GM19438 (cell line): ENCODE results near the gene CENPX.

Experiments
- ATAC-seq: cut with Tn5 transposase; IDR thresholded peaks from one replicate; pipeline ENCODE4 v1.9.1; 2021; ENCODE audit warnings: low read depth; ENCODE audit not compliant: unreplicated experiment

Gene CENPX

GRCh38 chr17:82028246-82028645, 5.6 kb upstream of the CENPX start:
- ATAC-seq, result no peak

GRCh38 chr17:82025401-82026107, 2.9 kb upstream of the CENPX start:
- ATAC-seq, result no peak

DNA sequence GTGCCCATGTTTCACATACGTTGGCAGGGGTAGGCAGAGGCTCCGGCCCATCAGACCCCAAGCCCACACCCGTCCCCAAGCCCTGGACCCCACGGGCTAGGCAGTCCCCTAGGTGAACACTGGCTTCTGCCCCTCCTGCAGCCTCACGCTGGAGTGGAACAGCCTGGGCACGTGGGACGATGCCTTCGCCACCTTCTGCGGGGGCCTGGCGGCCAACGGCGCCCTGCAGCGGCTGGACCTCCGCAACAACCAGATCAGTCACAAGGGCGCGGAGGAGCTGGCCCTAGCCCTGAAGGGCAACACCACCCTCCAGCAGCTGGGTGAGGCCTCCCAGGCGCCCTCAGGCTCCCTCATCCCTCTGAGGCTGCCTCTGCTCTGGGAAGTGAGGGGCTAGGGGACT, 2.2 kb upstream of the CENPX start:
- ATAC-seq, result no peak

GRCh38 chr17:82023447-82024241, 966 bp upstream of the CENPX start:
- ATAC-seq, result peak; percentile 2

DNA sequence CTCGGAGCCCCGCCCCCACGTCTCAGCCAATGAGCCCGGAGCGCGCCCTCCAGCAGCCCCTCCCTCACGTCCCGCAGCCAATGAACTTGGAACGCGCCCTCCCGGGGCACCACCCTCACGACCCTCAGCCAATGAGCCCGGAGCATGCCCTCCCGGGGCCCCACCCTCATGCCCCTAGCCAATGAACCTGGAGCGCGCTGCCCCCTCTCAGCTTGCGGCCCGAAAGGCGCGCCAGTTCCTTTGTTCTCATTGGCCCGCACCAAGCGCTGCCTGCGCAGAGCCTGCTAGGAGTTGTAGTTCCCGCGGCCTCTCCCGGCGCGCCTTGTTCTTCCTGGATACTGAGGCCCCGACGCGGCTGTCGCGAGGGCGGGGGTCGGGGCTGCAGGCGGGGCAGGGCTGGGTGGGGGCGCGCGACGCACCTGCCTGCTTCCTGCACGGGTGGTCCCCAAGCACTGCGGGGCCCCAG, 336 bp upstream of the CENPX start, which contains the start of gene LRRC45:
TSS of gene LRRC45 (plus strand) at position 325 of the 466 bp plus-strand sequence. CDS start 339 bp downstream, outside the sequence.
- ATAC-seq, result peak; percentile 82

- ATAC-seq, result no peak
Measured at GRCh38 chr17:82021900-82022309, 773 bp downstream of the CENPX start.

DNA sequence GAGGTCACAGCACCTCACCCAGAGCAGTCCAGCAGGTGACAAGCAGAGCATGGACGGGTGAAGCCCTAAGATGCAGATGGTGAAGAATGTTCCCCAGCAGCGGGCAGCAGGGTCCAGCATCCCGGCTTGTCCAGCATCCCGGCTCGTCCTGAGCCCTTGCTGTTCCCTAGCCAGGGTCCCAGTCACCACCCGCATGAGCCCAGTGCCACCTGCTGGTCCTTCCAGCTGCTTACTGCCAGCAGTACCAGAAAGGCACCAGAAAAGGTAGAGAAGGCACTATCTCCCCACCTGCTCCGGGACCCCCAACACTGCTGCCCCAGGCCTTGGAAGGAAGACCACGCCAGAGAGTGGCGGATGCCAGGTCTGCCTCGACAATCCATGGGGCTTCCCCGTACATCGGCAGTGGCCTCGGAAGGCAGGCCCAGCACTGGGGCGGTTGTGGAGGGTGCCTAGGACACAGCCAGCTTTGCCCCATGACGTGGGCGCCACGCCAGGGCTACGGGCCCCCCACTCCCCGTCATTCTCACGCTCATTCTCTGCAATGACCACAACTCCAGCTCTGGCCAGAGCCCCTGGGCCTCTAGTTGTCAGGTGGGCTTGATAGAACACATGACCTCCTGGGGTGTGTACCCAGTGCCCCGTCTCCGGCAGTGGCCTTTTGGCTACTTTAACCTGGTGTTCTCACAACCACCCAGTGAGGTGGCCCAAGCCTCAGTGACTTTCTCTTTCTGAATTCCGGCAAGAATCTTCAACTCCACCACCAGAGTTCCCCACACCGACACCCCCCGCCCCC, 1.4 kb downstream of the CENPX start:
- ATAC-seq, result no peak

DNA sequence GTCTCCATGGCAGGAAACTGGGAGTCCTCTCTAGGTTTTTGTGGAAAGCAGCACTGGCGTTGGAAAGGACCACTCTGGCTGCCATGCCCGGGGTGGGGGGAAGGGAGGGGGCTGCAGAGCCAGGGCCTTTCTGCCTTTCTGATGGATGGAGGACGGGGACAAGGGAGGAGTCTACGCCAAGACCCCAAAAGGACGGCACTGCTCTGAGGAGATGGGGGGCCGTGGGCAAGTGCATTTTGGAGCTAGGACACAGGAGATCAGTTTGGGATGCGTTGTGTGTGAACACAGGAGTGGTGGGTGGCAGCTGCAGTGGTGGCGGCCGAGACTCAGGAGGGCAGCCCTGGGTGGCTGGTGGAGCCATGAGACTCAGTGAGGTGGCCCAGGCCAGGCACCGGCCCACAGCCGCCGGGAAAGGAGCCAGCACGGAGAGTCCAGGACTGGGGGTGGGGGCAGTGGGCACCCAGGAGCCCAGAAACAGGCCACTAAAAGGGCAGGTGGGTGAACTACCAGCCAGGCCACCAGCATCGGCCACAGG, 2.0 kb downstream of the CENPX start:
- no peak for ATAC-seq

GRCh38 chr17:82019690-82020571, 2.7 kb downstream of the CENPX start:
- ATAC-seq, result no peak

DNA sequence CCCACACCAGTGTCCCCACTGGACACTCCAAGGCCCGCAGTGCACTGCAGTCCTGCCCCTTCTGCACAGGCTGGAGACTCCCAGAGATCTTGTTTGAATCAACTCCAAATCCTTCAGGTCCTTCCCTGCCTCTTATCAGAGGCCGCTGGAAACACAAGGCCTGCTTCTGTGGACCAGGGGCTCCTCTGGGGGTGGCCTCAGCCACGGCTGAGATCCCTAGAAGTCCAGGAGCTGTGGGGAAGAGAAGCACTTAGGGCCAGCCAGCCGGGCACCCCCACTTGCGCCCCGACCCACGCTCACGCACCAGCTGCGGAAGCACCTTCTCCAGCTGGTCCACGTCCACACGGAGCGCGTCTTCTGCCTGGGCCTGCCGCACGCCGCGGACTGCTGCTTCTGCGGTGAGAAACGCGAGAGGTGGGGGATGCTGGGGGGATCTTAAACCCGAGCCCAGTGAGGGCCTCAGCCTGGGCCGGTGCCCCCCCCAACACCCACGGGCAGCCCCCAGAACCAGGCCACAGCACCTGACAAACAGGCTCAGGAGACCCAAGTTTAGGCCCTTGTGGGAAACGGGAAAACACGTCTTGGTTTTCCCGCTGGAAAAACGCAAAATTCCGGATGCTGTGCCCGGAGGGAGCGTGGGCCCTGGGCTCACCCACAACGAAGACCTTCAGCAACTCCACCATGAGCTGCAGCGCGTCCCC, 3.5 kb downstream of the CENPX start:
- no peak for ATAC-seq

- no peak for ATAC-seq
Measured at GRCh38 chr17:82018152-82018988, 4.3 kb downstream of the CENPX start.

GRCh38 chr17:82017612-82018151, 5.0 kb downstream of the CENPX start:
- no peak for ATAC-seq

DNA sequence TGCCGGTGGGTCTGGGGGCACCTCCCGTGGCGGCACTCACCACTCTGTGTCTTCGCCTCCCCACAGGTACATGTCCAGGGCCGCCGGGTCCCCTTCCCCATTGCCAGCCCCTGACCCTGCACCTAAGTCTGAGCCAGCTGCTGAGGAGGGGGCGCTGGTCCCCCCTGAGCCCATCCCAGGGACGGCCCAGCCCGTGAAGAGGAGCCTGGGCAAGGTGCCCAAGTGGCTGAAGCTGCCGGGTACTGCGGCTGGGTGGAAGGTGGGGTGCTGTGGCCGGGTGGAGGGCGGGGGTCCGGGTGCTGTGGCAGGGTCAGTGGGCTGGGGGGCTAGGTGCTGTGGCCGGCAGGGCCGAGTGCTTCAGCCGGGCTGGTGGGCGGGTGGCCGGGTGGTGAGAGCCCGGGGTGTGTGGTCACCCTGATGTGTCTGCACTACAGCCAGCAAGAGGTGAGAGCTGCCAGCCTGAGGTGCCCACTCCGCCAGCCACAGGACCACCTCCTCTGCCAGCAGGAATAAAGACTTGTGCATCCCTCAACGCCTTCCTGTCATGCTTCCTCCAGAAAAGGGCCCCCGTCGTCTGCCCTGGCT, 5.7 kb downstream of the CENPX start:
- no peak for ATAC-seq

DNA sequence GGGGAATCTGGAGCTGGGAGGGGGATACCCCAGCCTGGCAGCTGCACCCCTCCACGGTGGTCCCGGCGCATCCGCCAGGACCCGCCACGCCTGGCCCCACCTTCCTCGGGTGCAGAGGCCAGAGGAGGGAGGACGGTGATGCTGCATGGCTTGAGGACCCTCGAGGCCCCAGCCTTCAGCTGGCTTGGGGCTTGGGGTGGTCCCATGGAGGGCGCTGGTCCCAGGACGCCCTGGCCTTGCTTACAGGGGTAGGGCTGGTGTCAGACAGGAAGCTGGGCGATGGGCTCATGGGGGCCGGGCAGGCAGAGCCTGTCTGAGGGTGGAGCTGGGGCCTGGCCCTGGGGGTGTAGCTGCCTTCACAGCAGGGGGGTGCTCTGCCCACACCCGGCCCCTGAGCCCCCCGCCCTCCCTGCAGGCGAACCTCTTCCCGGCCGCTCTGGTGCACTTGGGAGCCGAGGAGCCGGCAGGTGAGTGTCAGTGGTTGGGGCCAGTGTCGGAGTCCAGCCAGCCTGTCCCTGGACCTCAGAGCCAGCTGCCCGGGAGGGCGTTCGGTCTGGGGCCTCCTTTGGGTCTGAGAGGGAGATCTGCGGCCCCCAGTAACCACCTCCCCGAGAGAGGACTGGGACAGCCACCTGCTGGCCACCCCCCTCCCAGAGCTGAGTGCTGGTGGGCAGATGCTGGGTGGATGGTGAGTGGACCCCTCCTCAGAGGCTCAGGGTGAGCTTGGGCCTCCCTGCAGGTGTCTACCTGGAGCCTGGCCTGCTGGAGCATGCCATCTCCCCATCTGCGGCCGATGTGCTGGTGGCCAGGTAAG, 6.4 kb downstream of the CENPX start:
- ATAC-seq, result no peak

DNA sequence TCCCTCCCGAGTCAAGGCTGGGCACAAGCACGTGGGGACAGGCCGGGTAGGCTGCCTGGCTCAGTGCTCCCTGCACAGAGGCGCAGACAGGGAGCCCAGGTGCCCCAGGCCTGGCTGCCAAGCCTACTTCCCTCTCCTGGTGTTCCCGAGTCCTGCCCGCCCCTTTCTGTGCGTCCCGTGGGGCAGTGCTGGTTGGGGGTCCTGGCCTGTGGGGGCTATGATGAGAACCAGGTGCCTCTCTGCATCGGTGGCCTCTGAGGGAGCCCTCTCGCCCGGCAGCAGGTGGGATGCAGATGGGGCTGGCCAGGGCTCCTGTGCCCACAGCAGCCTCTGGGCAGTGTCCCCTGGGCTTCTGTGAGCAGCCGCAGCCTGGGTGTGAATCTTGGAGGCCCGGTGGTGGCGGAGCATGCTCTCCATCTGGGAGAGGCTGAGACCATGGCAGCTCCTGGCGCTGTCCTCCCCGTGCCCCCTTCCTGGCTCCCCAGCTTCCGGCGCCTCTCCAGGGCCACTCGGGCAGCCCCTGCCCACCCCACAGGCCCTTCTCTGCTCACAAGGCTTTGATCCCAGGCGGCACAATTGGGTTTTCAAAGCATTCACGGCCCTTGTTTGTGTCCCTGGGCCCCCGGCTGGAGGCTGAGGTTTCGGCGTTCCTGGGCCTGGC, 7.2 kb downstream of the CENPX start:
- ATAC-seq, result no peak

GRCh38 chr17:82014971-82015310, 7.7 kb downstream of the CENPX start:
- no peak for ATAC-seq
